ENCODE measurements around the gene SNAPC1.

The SNAPC1 gene

DNA sequence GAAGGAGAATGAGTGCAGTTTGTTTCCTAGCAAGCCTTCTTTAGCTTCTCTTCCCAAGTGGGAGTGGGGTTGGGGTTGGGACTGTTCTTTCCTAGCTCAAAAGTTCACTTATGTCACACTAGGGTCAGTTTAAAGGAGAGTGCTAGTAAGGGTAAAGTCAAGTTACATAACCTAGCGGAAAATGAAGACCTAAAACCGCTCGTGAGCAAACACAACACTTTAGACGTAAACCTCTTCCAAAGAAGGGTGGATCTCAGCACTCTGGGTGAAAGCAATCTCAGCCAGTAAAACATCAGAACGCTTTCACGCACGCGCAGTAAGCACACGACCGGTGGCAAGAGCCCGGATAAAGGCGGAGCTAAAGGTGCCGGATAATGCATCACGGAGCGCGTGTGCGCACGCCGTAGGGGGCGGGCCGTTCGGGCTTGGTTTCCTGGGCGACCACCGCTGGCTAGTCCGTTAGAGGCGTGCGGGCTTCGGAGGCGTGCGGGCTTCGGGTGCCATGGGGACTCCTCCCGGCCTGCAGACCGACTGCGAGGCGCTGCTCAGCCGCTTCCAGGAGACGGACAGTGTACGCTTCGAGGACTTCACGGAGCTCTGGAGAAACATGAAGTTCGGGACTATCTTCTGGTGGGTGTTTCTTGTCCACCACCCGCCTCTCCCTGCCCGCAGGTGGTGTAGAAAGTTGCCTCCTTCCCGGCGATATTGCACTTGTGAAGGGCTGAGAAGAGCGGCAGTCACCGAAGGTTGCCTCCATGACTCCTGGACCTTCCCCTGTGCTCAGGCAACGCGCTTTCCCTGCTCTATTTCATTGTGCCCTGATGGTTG lies at the start of gene SNAPC1:
Gene SNAPC1 (plus strand): TSS at position 462 of the 828 bp plus-strand sequence. CDS start 41 bp downstream, at position 503.
- peak; percentile 97 for DNase-seq (ENCODE audit: low read depth)
- peak within 1 kb of the TSS; percentile 95 for H3K4me3 ChIP-seq (ENCODE audit: low read depth, low read length)
- TF ChIP-seq POLR2A (IDR thresholded peaks at IDR 0.05; ENCODE audit: extremely low read depth, insufficient read length) (peak; percentile 78), CTCF (IDR thresholded peaks at IDR 0.05; ENCODE audit: low read depth, low read length) (no peak), MYC (IDR thresholded peaks at IDR 0.05; ENCODE audit: low read depth, low read length) (peak; percentile 81), MAX (IDR thresholded peaks at IDR 0.05; ENCODE audit: low read depth, low read length) (peak; percentile 92)

- no peak overlapping the region for H3K4me3 ChIP-seq (ENCODE audit: low read depth, low read length)
- TF ChIP-seq CTCF (IDR thresholded peaks at IDR 0.05; ENCODE audit: low read depth, low read length) (no peak), POLR2A (IDR thresholded peaks at IDR 0.05; ENCODE audit: extremely low read depth, insufficient read length) (no peak), MYC (IDR thresholded peaks at IDR 0.05; ENCODE audit: low read depth, low read length) (no peak), MAX (IDR thresholded peaks at IDR 0.05; ENCODE audit: low read depth, low read length) (no peak)
- DNase-seq (ENCODE audit: low read depth): no peak
Measured at GRCh38 chr14:61713724-61714437, 48.3 kb upstream of the SNAPC1 start.

GRCh38 chr14:61716956-61717355 lies 45.3 kb upstream of the SNAPC1 start:
- DNase-seq (ENCODE audit: low read depth): no peak
- TF ChIP-seq POLR2A (IDR thresholded peaks at IDR 0.05; ENCODE audit: extremely low read depth, insufficient read length) (no peak), MYC (IDR thresholded peaks at IDR 0.05; ENCODE audit: low read depth, low read length) (no peak), CTCF (IDR thresholded peaks at IDR 0.05; ENCODE audit: low read depth, low read length) (no peak), MAX (IDR thresholded peaks at IDR 0.05; ENCODE audit: low read depth, low read length) (no peak)
- H3K4me3 ChIP-seq (ENCODE audit: low read depth, low read length): no peak overlapping the region

- no peak overlapping the region for H3K4me3 ChIP-seq (ENCODE audit: low read depth, low read length)
- DNase-seq (ENCODE audit: low read depth): no peak
- TF ChIP-seq CTCF (IDR thresholded peaks at IDR 0.05; ENCODE audit: low read depth, low read length) (no peak), MYC (IDR thresholded peaks at IDR 0.05; ENCODE audit: low read depth, low read length) (no peak), POLR2A (IDR thresholded peaks at IDR 0.05; ENCODE audit: extremely low read depth, insufficient read length) (no peak), MAX (IDR thresholded peaks at IDR 0.05; ENCODE audit: low read depth, low read length) (no peak)
Measured at GRCh38 chr14:61718039-61718438, 44.2 kb upstream of the SNAPC1 start.

- no peak for DNase-seq (ENCODE audit: low read depth)
- TF ChIP-seq MYC (IDR thresholded peaks at IDR 0.05; ENCODE audit: low read depth, low read length) (no peak), POLR2A (IDR thresholded peaks at IDR 0.05; ENCODE audit: extremely low read depth, insufficient read length) (no peak), MAX (IDR thresholded peaks at IDR 0.05; ENCODE audit: low read depth, low read length) (no peak), CTCF (IDR thresholded peaks at IDR 0.05; ENCODE audit: low read depth, low read length) (no peak)
- H3K4me3 ChIP-seq (ENCODE audit: low read depth, low read length): no peak overlapping the region
Measured at GRCh38 chr14:61719344-61720293, 42.6 kb upstream of the SNAPC1 start.
